ENCODE measurements around the gene CYP51A1. TPM values are rescaled to one million over a fixed set of nuclear protein-coding genes. Genes with fewer than 3 reads are reported as not detected.
A peak's percentile ranks its signal among the peaks of the same experiment; 100 is the strongest.

Gene CYP51A1
- total RNA-seq, 2 donors from 2014 or later, result 32.9 to 35.9 TPM

- intact Hi-C loops (cut with DNase I), result no loop called here
- DNase-seq (no peak), ATAC-seq (no peak)
- peaks cover 0 to 12% of the 10 kb centered on the region in 2 donors for H3K36me3 ChIP-seq (replicated peaks in 1 of 2; ENCODE audit: insufficient read depth in 1 of 2, low read depth in 2 of 2)
- no peak overlapping the region for H3K4me3 ChIP-seq
- H3K27ac ChIP-seq, result no peak overlapping the region
- H3K27me3 ChIP-seq, result no peaks in the 10 kb centered on the region
- peaks cover 7% of the 10 kb centered on the region for H3K4me1 ChIP-seq
- TF ChIP-seq POLR2A (IDR thresholded peaks at IDR 0.05) (no peak), CTCF (IDR thresholded peaks at IDR 0.05) (no peak)
- H3K9me3 ChIP-seq, result no peaks in the 10 kb centered on the region
Observed at GRCh38 chr7:92121681-92122080, 12.6 kb downstream of the CYP51A1 start.

GRCh38 chr7:92119213-92119759, 15.0 kb downstream of the CYP51A1 start:
- Histone ChIP-seq H3K27me3 (no peaks in the 10 kb centered on the region), H3K4me3 (no peak overlapping the region), H3K36me3 (replicated peaks in 1 of 2; ENCODE audit: insufficient read depth in 1 of 2, low read depth in 2 of 2) (peaks cover 0 to 9% of the 10 kb centered on the region in 2 donors), H3K27ac (no peak overlapping the region), H3K4me1 (peaks cover 7% of the 10 kb centered on the region), H3K9me3 (no peaks in the 10 kb centered on the region)
- WGBS, 2 donors, result 88% methylated on average over 1 of the region's 1 CpG
- ATAC-seq (no peak), DNase-seq (no peak)
- TF ChIP-seq CTCF (IDR thresholded peaks at IDR 0.05) (no peak), POLR2A (IDR thresholded peaks at IDR 0.05) (no peak)
- intact Hi-C loops (cut with DNase I), result no loop called here

GRCh38 chr7:92116949-92117348, 17.3 kb downstream of the CYP51A1 start:
- ATAC-seq (peak; percentile 55), DNase-seq (no peak)
- no peak overlapping the region for H3K27ac ChIP-seq
- peaks cover 0 to 3% of the 10 kb centered on the region in 2 donors for H3K36me3 ChIP-seq (replicated peaks in 1 of 2; ENCODE audit: insufficient read depth in 1 of 2, low read depth in 2 of 2)
- H3K4me3 ChIP-seq, result no peak overlapping the region
- WGBS, 2 donors, result 36 to 44% methylated on average over 3 of the region's 3 CpGs
- no peaks in the 10 kb centered on the region for H3K9me3 ChIP-seq
- H3K4me1 ChIP-seq, result peaks cover 7% of the 10 kb centered on the region
- TF ChIP-seq POLR2A (IDR thresholded peaks at IDR 0.05) (no peak), CTCF (IDR thresholded peaks at IDR 0.05) (no peak)
- no peaks in the 10 kb centered on the region for H3K27me3 ChIP-seq
- intact Hi-C loops (cut with DNase I), result no loop called here

GRCh38 chr7:92115821-92116220, 18.5 kb downstream of the CYP51A1 start:
- peaks cover 0 to 3% of the 10 kb centered on the region in 2 donors for H3K36me3 ChIP-seq (replicated peaks in 1 of 2; ENCODE audit: insufficient read depth in 1 of 2, low read depth in 2 of 2)
- 91% methylated on average over 5 of the region's 5 CpGs for WGBS, 2 donors
- DNase-seq (no peak), ATAC-seq (no peak)
- H3K4me1 ChIP-seq, result peaks cover 7% of the 10 kb centered on the region
- H3K9me3 ChIP-seq, result no peaks in the 10 kb centered on the region
- intact Hi-C loops (cut with DNase I), result no loop called here
- TF ChIP-seq CTCF (IDR thresholded peaks at IDR 0.05), result no peak
- TF ChIP-seq POLR2A (IDR thresholded peaks at IDR 0.05), result no peak
- H3K27ac ChIP-seq, result no peak overlapping the region
- H3K27me3 ChIP-seq, result no peaks in the 10 kb centered on the region
- no peak overlapping the region for H3K4me3 ChIP-seq

- WGBS, 2 donors, result 52 to 64% methylated on average over 2 of the region's 2 CpGs
- intact Hi-C loops (cut with DNase I), result no loop called here
- TF ChIP-seq POLR2A (IDR thresholded peaks at IDR 0.05) (no peak), CTCF (IDR thresholded peaks at IDR 0.05) (no peak)
Observed at GRCh38 chr7:92110857-92111256, 23.4 kb downstream of the CYP51A1 start.

More at GRCh38 chr7:92110857-92111256, 23.4 kb downstream of the CYP51A1 start:
- ATAC-seq (no peak), DNase-seq (no peak)
- Histone ChIP-seq H3K9me3 (no peaks in the 10 kb centered on the region), H3K4me3 (no peak overlapping the region), H3K36me3 (replicated peaks in 1 of 2; ENCODE audit: insufficient read depth in 1 of 2, low read depth in 2 of 2) (peaks cover 4 to 6% of the 10 kb centered on the region in 2 donors), H3K27ac (no peak overlapping the region), H3K27me3 (no peaks in the 10 kb centered on the region), H3K4me1 (no peaks in the 10 kb centered on the region)
